Cardiac muscle cell (in vitro differentiated cells and primary cell): ENCODE data around the gene ZDHHC20. TPM values are rescaled to one million over a fixed set of nuclear protein-coding genes. Genes with fewer than 3 reads are reported as not detected.

Experiments used
- DNase-seq, 2 donors: peaks; one replicate each; pipeline versions ENCODE4 v3.0.0 to v3.0.0-alpha.2; 2010 to 2017; ENCODE audit warnings: low read depth in 1 of 2, low spot score in 1 of 2
- H3K27ac ChIP-seq: fragments of 200-600 bp; sonication (generic); 2 replicates; pipeline ENCODE4 v1.5.1; 2016
- H3K27me3 ChIP-seq: fragments of 200-600 bp; sonication (generic); 2 replicates; pipeline ENCODE4 v1.6.0; 2016; ENCODE audit warnings: control low read depth
- H3K36me3 ChIP-seq: fragments of 200-600 bp; sonication (generic); 2 replicates; pipeline ENCODE4 v1.5.1; 2016; ENCODE audit warnings: control low read depth
- H3K4me1 ChIP-seq: fragments of 200-600 bp; sonication (generic); 2 replicates; pipeline ENCODE4 v1.8.1; 2017; ENCODE audit warnings: low read depth, mild to moderate bottlenecking, mixed run types
- H3K4me3 ChIP-seq: fragments of 200-600 bp; sonication (generic); 2 replicates; pipeline ENCODE4 v1.5.1; 2016; ENCODE audit warnings: mild to moderate bottlenecking
- H3K9me3 ChIP-seq: fragments of 200-600 bp; sonication (generic); 2 replicates; pipeline ENCODE4 v1.5.1; 2017; ENCODE audit warnings: low read depth, mild to moderate bottlenecking, control low read depth
- CTCF ChIP-seq: IDR thresholded peaks from 2 replicates; pipeline ENCODE4 v1.5.1; 2012; ENCODE audit warnings: low read depth, mild to moderate bottlenecking, low read length
- polyA plus RNA-seq: library from polyadenylated mRNA; unstranded; fragments of >200 nt; fragmentation: Nextera tagmentation; extraction: Ambion mirVana; gene quantifications from 2 replicates; pipeline ENCODE4 v1.2.1, GENCODE V29; 2016
- total RNA-seq: library from RNA; depleted of rRNA; stranded (reverse); fragments of >200 nt; gene quantifications from 2 replicates; pipeline ENCODE4 v1.2.3, GENCODE V29; 2016

Gene ZDHHC20
- total and polyA plus RNA-seq, 2 experiments from 2014 or later = 28.8 to 38.5 TPM

GRCh38 chr13:21372530-21372929, 86.6 kb downstream of the ZDHHC20 start:
- Histone ChIP-seq H3K36me3 (peaks cover 21% of the 10 kb centered on the region), H3K27ac (no peak overlapping the region), H3K4me1 (no peaks in the 10 kb centered on the region), H3K27me3 (no peaks in the 10 kb centered on the region), H3K9me3 (no peaks in the 10 kb centered on the region), H3K4me3 (no peak overlapping the region)
- TF ChIP-seq CTCF = no peak
- DNase-seq = no peak

- Histone ChIP-seq H3K4me1 (no peaks in the 10 kb centered on the region), H3K27ac (peak overlapping the region; percentile 19), H3K4me3 (no peak overlapping the region), H3K27me3 (no peaks in the 10 kb centered on the region), H3K9me3 (no peaks in the 10 kb centered on the region), H3K36me3 (peaks cover 18% of the 10 kb centered on the region)
- peak in 1 of 2 donors; percentile 57 for DNase-seq
- no peak for TF ChIP-seq CTCF
These were observed 88.1 kb downstream of the ZDHHC20 start for GRCh38 chr13:21371011-21371410.

- DNase-seq = no peak
- no peak for TF ChIP-seq CTCF
These were observed 93.5 kb downstream of the ZDHHC20 start for GRCh38 chr13:21365574-21365973.

GRCh38 chr13:21364916-21365315, 94.2 kb downstream of the ZDHHC20 start:
- TF ChIP-seq CTCF = no peak
- Histone ChIP-seq H3K27me3 (no peaks in the 10 kb centered on the region), H3K9me3 (no peaks in the 10 kb centered on the region), H3K36me3 (no peaks in the 10 kb centered on the region), H3K27ac (no peak overlapping the region), H3K4me1 (no peaks in the 10 kb centered on the region), H3K4me3 (no peak overlapping the region)
- DNase-seq = no peak

More at GRCh38 chr13:21365574-21365973, 93.5 kb downstream of the ZDHHC20 start:
- H3K36me3 ChIP-seq = no peaks in the 10 kb centered on the region
- no peaks in the 10 kb centered on the region for H3K27me3 ChIP-seq
- H3K4me3 ChIP-seq = no peak overlapping the region
- H3K9me3 ChIP-seq = no peaks in the 10 kb centered on the region
- no peak overlapping the region for H3K27ac ChIP-seq
- no peaks in the 10 kb centered on the region for H3K4me1 ChIP-seq

- no peak overlapping the region for H3K4me3 ChIP-seq
- H3K27ac ChIP-seq = no peak overlapping the region
- no peaks in the 10 kb centered on the region for H3K36me3 ChIP-seq
- DNase-seq = no peak
- no peak for TF ChIP-seq CTCF
- H3K4me1 ChIP-seq = no peaks in the 10 kb centered on the region
- no peaks in the 10 kb centered on the region for H3K9me3 ChIP-seq
- H3K27me3 ChIP-seq = no peaks in the 10 kb centered on the region
These were observed 94.7 kb downstream of the ZDHHC20 start for GRCh38 chr13:21364357-21364756.

- TF ChIP-seq CTCF = no peak
- Histone ChIP-seq H3K4me3 (no peak overlapping the region), H3K27ac (no peak overlapping the region), H3K36me3 (no peaks in the 10 kb centered on the region), H3K9me3 (no peaks in the 10 kb centered on the region), H3K4me1 (no peaks in the 10 kb centered on the region), H3K27me3 (no peaks in the 10 kb centered on the region)
- no peak for DNase-seq
These were observed 96.4 kb downstream of the ZDHHC20 start for GRCh38 chr13:21362741-21363140.
